Prostate gland (tissue), 2 donors: Measurements from ENCODE around the gene RTP3.

ENCODE experiments used
- POLR2A ChIP-seq: fragments of 450-650 bp; IDR thresholded peaks from one replicate; pipeline ENCODE4 v1.6.1; 2016; ENCODE audit warnings: antibody characterized with exemption, mild to moderate bottlenecking
- TF ChIP-seq, protein P1 (sequence below), 4 experiments: fragments of 200-600 bp in 2 of 4; fragments of 450-650 bp in 2 of 4; sonication (generic) in 2 of 4; IDR thresholded peaks; 1 replicate in 3 of 4; 2 replicates in 1 of 4; pipeline ENCODE4 v1.5.1; 2016 to 2019; ENCODE audit warnings: antibody characterized with exemption in 4 of 4, mild to moderate bottlenecking in 2 of 4, moderate library complexity in 2 of 4

DNA sequence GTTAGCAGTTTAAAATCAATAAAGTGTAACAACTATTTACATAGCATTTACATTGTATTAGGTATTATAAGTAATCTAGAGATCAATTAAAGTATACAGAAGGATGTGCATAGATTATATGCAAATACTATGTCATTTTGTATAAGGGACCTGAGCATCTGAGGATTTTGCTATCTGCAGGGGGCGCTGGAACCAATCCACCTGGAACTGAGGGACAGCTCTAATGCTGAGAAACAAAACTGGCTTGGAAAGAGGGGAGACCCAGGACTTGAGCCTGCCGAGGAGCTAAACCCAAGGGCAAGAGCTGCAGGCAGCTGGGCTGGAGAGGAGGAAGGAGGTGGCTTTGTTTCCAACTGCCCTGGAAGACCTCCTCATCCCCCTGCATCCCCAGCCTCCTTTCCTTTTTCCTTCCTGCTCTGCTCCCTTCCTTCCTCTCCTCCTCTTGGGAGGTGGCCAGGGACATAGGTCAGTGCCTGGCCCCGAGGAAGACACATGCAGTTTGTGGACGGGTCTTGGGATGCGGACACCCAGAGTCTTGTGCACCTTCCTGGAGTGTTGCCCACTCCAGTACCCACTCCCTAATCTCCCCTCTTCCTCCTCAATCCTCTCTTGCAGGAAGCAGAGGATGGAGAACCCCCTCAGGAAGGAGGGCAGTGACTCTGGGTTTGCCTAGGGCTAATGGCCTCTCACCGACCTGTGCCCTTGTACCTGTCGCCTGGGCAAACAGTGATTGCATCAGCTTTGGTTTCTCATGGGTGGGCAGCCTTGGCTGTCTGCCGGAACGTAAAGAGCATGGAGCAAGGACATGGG, 825 bp upstream of the RTP3 start:
- TF ChIP-seq, protein P1, sequence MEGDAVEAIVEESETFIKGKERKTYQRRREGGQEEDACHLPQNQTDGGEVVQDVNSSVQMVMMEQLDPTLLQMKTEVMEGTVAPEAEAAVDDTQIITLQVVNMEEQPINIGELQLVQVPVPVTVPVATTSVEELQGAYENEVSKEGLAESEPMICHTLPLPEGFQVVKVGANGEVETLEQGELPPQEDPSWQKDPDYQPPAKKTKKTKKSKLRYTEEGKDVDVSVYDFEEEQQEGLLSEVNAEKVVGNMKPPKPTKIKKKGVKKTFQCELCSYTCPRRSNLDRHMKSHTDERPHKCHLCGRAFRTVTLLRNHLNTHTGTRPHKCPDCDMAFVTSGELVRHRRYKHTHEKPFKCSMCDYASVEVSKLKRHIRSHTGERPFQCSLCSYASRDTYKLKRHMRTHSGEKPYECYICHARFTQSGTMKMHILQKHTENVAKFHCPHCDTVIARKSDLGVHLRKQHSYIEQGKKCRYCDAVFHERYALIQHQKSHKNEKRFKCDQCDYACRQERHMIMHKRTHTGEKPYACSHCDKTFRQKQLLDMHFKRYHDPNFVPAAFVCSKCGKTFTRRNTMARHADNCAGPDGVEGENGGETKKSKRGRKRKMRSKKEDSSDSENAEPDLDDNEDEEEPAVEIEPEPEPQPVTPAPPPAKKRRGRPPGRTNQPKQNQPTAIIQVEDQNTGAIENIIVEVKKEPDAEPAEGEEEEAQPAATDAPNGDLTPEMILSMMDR (IDR thresholded peaks at IDR 0.05): peak in 1 of 4 experiments; percentile 6
- TF ChIP-seq POLR2A: no peak
